Kidney epithelial cell (primary cell): ENCODE results near the gene RHBDD1. TPM values are rescaled to one million over a fixed set of nuclear protein-coding genes. Genes with fewer than 3 reads are reported as not detected.

ENCODE experiments used
- DNase-seq: peaks from one replicate; pipeline ENCODE4 v3.0.0-alpha.2; 2010; ENCODE audit warnings: low read depth
- H3K27me3 ChIP-seq: 2 replicates; pipeline ENCODE4 v1.6.0; 2011; ENCODE audit warnings: low read length; ENCODE audit not compliant: control insufficient read depth, insufficient read depth
- H3K36me3 ChIP-seq: 2 replicates; pipeline ENCODE4 v1.5.1; 2011; ENCODE audit warnings: low read length; ENCODE audit not compliant: control insufficient read depth, insufficient read depth
- H3K4me3 ChIP-seq: 2 replicates; pipeline ENCODE4 v1.5.1; 2011; ENCODE audit warnings: low read depth, mild to moderate bottlenecking, control low read depth, low read length
- CTCF ChIP-seq: IDR thresholded peaks from 2 replicates; pipeline ENCODE4 v1.5.1; 2011; ENCODE audit warnings: mild to moderate bottlenecking, moderate library complexity, low read length, control low read depth, inconsistent platforms; ENCODE audit not compliant: insufficient read depth, poor library complexity, severe bottlenecking
- total RNA-seq: library from RNA; depleted of rRNA; stranded (reverse); fragments of >200 nt; gene quantifications from 2 replicates; pipeline ENCODE4 v1.2.3, GENCODE V29; 2015

The RHBDD1 gene
- total RNA-seq, 1 donor from 2014 or later = 23.7 TPM

GRCh38 chr2:226891780-226892590 lies 56.1 kb downstream of the RHBDD1 start:
- no peak for DNase-seq
- no peak overlapping the region for H3K4me3 ChIP-seq
- H3K27me3 ChIP-seq = no peaks in the 10 kb centered on the region
- no peaks in the 10 kb centered on the region for H3K36me3 ChIP-seq
- no peak for TF ChIP-seq CTCF

- H3K36me3 ChIP-seq = no peaks in the 10 kb centered on the region
- TF ChIP-seq CTCF = no peak
- no peak overlapping the region for H3K4me3 ChIP-seq
- no peak for DNase-seq
- no peaks in the 10 kb centered on the region for H3K27me3 ChIP-seq
Observed at GRCh38 chr2:226892729-226893128, 56.9 kb downstream of the RHBDD1 start.

- Histone ChIP-seq H3K4me3 (no peak overlapping the region), H3K27me3 (no peaks in the 10 kb centered on the region), H3K36me3 (no peaks in the 10 kb centered on the region)
- no peak for TF ChIP-seq CTCF
- no peak for DNase-seq
Observed at GRCh38 chr2:226893216-226893615, 57.4 kb downstream of the RHBDD1 start.

- no peak overlapping the region for H3K4me3 ChIP-seq
- no peak for TF ChIP-seq CTCF
- H3K36me3 ChIP-seq = no peaks in the 10 kb centered on the region
- DNase-seq = no peak
- H3K27me3 ChIP-seq = no peaks in the 10 kb centered on the region
Observed at GRCh38 chr2:226894752-226895151, 58.9 kb downstream of the RHBDD1 start.

- no peak overlapping the region for H3K4me3 ChIP-seq
- H3K36me3 ChIP-seq = no peaks in the 10 kb centered on the region
- DNase-seq = no peak
- no peak for TF ChIP-seq CTCF
- no peaks in the 10 kb centered on the region for H3K27me3 ChIP-seq
Observed at GRCh38 chr2:226895579-226895978, 59.7 kb downstream of the RHBDD1 start.

GRCh38 chr2:226898121-226898520 lies 62.3 kb downstream of the RHBDD1 start:
- Histone ChIP-seq H3K4me3 (no peak overlapping the region), H3K36me3 (no peaks in the 10 kb centered on the region), H3K27me3 (no peaks in the 10 kb centered on the region)
- TF ChIP-seq CTCF = no peak
- DNase-seq = no peak
